ENCODE data around the gene EN2.

The EN2 gene

GRCh38 chr7:155496267-155497005 lies 38.5 kb downstream of the EN2 start:
- no peak for DNase-seq (ENCODE audit: low read depth, low spot score)
- TF ChIP-seq CTCF (IDR thresholded peaks at IDR 0.05; ENCODE audit: low read depth, low read length), result no peak
- H3K4me3 ChIP-seq (ENCODE audit: low read depth, low read length), result no peak overlapping the region
- in situ Hi-C loops (cut with HindIII; ENCODE audit: low sequenced_read_pairs), result no loop called here

GRCh38 chr7:155497149-155497901 lies 39.4 kb downstream of the EN2 start:
- no peak for TF ChIP-seq CTCF (IDR thresholded peaks at IDR 0.05; ENCODE audit: low read depth, low read length)
- DNase-seq (ENCODE audit: low read depth, low spot score), result no peak
- in situ Hi-C loops (cut with HindIII; ENCODE audit: low sequenced_read_pairs), result no loop called here
- H3K4me3 ChIP-seq (ENCODE audit: low read depth, low read length), result no peak overlapping the region

- H3K4me3 ChIP-seq (ENCODE audit: low read depth, low read length), result no peak overlapping the region
- in situ Hi-C loops (cut with HindIII; ENCODE audit: low sequenced_read_pairs), result no loop called here
- DNase-seq (ENCODE audit: low read depth, low spot score), result no peak
- TF ChIP-seq CTCF (IDR thresholded peaks at IDR 0.05; ENCODE audit: low read depth, low read length), result no peak
These were observed 47.5 kb downstream of the EN2 start for GRCh38 chr7:155505422-155505793.

GRCh38 chr7:155506854-155507337 lies 49.0 kb downstream of the EN2 start:
- TF ChIP-seq CTCF (IDR thresholded peaks at IDR 0.05; ENCODE audit: low read depth, low read length), result no peak
- no peak for DNase-seq (ENCODE audit: low read depth, low spot score)
- no peak overlapping the region for H3K4me3 ChIP-seq (ENCODE audit: low read depth, low read length)
- in situ Hi-C loops (cut with HindIII; ENCODE audit: low sequenced_read_pairs), result no loop called here

- no peak for TF ChIP-seq CTCF (IDR thresholded peaks at IDR 0.05; ENCODE audit: low read depth, low read length)
- in situ Hi-C loops (cut with HindIII; ENCODE audit: low sequenced_read_pairs), result no loop called here
- no peak for DNase-seq (ENCODE audit: low read depth, low spot score)
- H3K4me3 ChIP-seq (ENCODE audit: low read depth, low read length), result no peak overlapping the region
These were observed 49.6 kb downstream of the EN2 start for GRCh38 chr7:155507576-155507975.

GRCh38 chr7:155508376-155509358 lies 50.7 kb downstream of the EN2 start:
- H3K4me3 ChIP-seq (ENCODE audit: low read depth, low read length), result no peak overlapping the region
- no peak for DNase-seq (ENCODE audit: low read depth, low spot score)
- in situ Hi-C loops (cut with HindIII; ENCODE audit: low sequenced_read_pairs), result no loop called here
- TF ChIP-seq CTCF (IDR thresholded peaks at IDR 0.05; ENCODE audit: low read depth, low read length), result no peak
